HG03108 (cell line): Measurements from ENCODE around the gene SAMM50.

Experiments used
- ATAC-seq: cut with Tn5 transposase; IDR thresholded peaks from one replicate; pipeline ENCODE4 v1.9.1; 2021; ENCODE audit warnings: moderate library complexity; ENCODE audit not compliant: unreplicated experiment

The SAMM50 gene

DNA sequence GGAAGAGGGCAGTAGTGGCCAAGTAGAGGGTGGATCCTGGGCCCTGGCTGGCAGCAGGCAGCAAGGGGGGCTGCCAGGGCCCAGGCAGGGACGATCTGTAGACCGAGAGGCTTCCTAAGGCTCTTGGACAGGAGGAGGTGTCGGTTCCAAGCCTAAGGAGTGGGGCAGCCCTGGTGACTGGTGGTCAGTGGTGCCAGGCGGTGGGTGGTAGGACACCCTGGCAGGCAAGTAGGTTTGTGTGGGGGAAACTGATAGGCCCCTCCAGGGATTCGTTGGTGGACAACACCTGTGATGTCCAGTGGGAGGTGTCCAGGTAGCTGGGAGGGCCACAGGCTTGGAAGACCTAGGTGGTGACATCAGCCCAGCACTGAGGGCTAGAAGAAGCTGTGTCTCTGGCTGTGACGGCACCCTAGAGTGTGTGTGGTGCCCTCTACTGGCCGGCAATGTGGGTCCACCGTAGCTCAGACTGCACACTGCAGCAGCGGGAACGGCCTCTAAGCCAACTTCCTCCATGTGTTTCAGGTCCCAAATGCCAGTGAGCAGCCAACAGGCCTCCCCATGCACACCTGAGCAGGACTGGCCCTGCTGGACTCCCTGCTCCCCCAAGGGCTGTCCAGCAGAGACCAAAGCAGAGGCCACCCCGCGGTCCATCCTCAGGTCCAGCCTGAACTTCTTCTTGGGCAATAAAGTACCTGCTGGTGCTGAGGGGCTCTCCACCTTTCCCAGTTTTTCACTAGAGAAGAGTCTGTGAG, 9.4 kb upstream of the SAMM50 start:
- no peak for ATAC-seq

- no peak for ATAC-seq
Observed at GRCh38 chr22:43946384-43946667, 8.9 kb upstream of the SAMM50 start.

DNA sequence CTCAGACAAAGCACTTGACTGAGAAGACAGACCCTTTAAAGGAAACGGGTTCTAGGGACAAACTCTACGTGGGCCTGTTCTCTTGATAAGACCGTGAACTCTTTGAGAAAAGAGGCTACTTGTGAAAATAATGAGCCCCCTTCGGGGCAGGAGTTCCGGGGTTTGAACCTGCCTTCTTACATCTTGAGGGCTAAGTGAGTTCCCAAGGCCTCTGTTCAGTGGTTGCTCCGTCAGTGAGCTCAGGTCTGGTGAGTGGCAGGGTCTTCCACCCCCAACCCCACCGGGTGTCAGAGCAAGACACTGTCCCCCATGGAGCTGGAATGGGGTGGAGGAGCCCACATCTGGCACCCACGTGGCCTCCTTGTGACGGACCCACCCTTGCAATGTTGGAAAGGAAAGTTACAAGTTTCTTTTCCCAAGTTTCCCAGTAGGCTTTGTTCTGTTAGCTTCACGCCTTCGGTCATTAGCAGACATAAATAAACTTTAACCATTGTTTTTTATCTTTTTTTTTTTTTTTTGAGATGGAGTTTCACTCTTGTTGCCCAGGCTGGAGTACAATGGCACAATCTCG, 6.3 kb upstream of the SAMM50 start:
- ATAC-seq, result no peak

GRCh38 chr22:43951391-43951790, 3.9 kb upstream of the SAMM50 start:
- no peak for ATAC-seq

GRCh38 chr22:43951966-43952365, 3.3 kb upstream of the SAMM50 start:
- ATAC-seq, result no peak

DNA sequence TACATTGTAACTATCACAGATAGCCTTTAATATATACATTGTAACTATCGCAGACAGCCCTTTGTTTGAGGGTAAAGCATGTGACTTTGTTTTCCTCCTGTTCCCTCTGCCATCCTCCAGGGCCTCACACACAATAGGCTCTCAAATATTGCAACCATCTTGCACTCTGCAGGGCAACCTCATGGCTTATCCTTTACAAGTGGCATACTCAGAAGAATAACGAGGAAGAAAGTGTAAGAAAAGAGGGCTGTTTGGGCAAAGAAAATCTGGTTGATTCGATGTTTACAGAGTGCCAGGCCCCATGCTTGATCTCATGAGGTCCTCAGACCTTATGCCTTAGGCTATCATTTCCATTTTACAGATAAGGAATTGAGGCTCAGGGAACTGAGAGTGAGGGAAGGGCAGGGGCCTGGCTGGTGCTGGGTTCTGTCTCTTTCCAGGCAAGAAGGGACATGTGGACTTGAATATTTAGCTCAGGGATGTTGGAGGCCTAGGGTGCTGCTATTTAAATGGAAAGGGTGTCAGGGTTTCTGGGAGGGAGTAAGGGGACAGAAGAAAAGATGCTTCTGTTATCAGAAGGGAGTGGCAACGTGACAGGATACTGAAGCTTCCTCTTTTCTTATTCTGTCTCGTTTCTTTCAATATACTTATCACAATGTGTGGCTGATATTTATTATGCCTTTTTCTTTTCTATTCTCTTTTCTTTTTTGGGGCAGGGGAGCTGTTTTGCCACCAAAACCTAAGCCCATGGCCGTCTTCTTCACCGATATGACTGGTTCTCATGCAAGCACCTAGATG, 1.1 kb upstream of the SAMM50 start:
- ATAC-seq, result no peak

- no peak for ATAC-seq
Observed at GRCh38 chr22:43955883-43956782, 891 bp downstream of the SAMM50 start.

- ATAC-seq, result no peak
Observed at GRCh38 chr22:43956805-43957463, 1.7 kb downstream of the SAMM50 start.

GRCh38 chr22:43957871-43958270, 2.6 kb downstream of the SAMM50 start:
- ATAC-seq, result no peak

DNA sequence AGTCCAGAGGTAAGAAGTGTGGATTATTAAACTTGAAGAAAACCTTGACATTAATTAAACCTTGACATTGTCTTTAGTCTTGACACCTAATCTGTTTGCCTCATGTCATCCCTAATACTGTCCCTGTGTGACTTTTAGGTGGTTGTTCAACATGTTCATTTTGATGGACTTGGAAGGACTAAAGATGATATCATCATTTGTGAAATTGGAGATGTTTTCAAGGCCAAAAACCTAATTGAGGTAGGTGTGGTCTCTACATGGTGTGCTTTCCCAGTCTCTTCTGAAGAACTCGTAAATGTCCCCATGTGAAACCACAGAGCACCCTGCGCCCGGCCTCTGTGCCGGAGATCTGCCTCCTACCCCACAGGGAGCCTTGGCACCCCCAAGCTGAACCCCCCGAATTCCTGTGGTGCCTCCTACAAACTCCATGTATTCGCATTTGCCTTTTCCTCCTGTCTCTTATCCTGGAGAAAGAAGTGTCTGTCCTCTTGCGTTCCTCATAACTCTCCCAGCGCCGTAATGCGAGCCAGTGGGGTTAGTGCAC, 9.1 kb downstream of the SAMM50 start:
- no peak for ATAC-seq

- no peak for ATAC-seq
Observed at GRCh38 chr22:43967069-43967468, 11.8 kb downstream of the SAMM50 start.

- ATAC-seq, result no peak
Observed at GRCh38 chr22:43968614-43969013, 13.4 kb downstream of the SAMM50 start.

DNA sequence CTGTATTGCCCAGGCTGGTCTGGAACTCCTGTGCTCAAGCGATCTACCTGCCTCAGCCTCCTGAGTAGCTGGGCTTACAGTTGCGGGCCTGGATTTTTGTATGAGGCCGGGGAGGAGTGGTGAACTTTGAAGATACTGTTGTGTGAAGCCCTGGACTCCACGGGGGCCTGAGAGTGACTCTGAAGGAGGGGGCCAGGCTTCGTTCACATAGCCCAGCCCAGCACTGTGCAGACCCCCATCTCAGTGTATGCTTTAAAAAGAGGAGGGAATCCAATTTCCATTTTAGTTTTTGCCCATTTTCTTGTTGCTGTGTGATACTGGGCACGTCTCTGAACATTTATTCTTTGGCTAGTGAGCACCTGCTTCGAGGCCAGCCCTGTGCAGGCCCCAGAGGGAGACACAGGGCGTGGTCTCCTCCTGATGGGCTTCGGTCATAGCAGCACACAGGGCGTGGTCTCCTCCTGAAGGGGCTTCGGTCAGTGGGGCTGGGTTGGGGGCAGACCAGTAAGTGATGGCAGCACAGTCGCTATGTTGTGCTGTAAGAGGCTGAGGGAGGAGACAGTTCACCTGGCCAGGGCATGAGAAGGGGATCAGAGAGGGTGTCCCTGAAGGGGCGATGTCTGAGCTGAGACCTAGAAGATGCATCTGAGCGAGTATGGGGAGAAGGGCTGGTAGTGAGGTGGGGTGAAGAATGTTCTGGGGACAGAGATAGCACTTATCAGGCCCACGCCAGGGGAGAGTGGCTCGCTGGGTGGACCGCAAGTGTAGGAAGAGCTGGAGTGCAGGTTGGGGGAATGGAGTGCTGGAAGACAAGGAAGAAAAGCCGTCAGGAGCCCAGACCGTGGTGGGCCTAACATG, 14.0 kb downstream of the SAMM50 start:
- no peak for ATAC-seq

- ATAC-seq, result no peak
Observed at GRCh38 chr22:43969989-43970755, 14.9 kb downstream of the SAMM50 start.

DNA sequence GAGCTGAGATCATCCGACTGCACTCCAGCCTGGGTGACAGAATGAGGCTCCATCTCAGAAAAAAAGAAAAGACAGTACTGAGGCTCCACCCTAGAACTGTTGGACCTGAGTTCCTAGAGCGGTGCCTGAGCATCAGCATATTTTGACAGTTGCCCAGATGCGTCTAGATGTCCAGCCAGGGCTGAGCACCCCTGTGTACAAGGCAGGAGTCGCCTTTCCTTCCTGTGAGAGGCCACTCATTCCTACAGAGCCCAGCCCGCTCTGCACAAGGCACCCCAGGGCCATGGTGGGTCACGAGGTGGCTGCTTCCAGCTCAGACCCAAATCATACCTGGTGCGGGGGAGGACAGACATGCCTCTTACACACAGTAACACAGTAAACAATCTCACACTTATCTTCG, 15.9 kb downstream of the SAMM50 start:
- no peak for ATAC-seq

GRCh38 chr22:43972931-43973462, 17.8 kb downstream of the SAMM50 start:
- no peak for ATAC-seq

DNA sequence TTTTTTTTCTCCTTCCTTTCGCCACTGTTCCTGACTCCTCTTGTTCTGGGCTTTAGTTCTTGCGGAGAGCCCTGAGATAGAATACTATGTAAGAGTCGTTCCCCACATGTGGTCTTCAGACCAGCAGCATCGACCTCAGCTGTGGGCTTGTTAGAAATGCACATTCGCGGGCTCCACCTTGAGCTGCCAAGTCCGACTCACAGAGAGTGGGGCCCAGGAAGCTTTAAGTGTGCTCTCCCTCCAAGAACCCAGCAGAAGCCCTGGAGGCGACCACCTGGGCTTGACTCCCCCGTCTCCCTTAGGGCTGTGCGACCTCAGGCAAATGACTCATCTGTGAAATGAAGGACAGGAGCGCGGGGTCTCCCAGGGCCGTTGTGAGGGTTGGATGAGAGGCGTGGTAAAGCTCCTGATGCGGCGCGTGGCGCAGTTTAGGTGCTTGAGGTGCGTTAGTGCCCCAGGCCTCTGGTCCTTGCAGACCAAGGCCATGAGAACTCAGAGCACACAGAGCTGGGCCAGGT, 18.8 kb downstream of the SAMM50 start:
- no peak for ATAC-seq

DNA sequence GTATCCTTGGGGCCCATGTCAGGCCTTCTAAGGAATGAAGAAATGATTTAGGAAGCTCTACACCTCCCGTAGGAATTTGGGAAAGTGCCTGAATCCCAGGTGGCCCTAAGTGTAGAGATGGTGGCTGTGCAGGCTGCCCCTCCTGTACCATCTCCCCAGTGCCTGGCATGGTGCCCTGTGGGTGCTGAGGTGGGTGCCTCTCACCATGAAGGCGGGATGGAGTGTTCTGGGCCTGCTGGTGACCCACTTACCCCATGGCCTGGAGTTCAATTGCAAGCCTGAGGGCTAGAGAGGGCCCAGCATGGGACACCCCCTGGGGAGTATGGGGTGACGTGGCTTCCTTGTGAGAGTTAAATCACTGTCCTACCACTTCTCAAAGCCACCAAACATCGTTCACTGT, 19.8 kb downstream of the SAMM50 start:
- ATAC-seq, result no peak
